Stimulated activated CD8-positive, alpha-beta memory T cell treated with anti-CD3 and anti-CD28 coated beads, Interleukin-12 subunit alpha, Interleukin-12 subunit beta, amount 100 ng/mL, for 1 hour (primary cell): ENCODE data around the gene STPG4.

Experiments used
- DNase-seq: peaks from one replicate; pipeline ENCODE4 v3.0.0-alpha.2; 2020; ENCODE audit warnings: low read depth

STPG4 gene

DNA sequence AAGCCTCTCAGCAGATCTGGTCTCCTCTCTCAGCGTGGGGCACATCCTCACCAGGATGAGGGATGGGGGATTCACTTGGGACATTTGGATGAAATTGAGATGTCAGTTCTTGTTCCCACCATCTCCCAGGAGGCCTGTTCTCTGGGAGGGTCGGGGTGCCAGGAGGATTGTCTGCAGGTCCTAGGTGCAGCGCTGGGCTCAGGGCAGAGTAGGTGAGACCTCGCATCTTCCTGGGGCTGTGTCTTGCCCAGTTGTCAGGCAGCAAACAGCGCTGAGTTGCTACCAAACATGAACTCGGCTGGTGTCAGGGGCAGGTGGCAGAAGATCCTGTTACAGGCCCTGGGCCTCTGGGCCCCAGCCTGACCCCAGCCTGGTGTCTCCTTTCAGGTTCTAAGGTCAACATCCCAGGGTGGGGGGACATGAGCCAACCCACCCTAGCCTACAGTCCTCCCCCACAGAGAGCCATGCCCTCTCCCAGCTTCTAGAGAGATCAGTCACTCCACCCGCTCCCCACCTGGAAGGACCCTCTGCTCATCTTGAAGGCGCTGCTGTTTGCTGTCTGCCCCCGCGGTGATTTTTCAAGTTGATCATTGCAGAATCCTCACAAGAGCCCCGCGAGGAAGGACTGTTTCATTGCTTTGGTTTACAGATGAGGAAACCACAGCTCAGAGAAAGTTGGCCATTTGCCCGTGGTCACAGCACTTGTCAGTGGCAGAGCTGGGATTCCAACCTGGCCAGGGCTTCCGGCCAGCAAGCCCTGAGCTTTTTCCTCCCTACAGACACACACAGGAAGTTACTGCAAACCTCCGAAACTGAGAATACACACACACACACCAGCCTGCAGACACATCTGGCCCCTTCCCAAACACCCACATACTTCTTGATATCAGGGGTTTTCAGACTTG is 83.9 kb downstream of the STPG4 start:
- no peak for DNase-seq

DNA sequence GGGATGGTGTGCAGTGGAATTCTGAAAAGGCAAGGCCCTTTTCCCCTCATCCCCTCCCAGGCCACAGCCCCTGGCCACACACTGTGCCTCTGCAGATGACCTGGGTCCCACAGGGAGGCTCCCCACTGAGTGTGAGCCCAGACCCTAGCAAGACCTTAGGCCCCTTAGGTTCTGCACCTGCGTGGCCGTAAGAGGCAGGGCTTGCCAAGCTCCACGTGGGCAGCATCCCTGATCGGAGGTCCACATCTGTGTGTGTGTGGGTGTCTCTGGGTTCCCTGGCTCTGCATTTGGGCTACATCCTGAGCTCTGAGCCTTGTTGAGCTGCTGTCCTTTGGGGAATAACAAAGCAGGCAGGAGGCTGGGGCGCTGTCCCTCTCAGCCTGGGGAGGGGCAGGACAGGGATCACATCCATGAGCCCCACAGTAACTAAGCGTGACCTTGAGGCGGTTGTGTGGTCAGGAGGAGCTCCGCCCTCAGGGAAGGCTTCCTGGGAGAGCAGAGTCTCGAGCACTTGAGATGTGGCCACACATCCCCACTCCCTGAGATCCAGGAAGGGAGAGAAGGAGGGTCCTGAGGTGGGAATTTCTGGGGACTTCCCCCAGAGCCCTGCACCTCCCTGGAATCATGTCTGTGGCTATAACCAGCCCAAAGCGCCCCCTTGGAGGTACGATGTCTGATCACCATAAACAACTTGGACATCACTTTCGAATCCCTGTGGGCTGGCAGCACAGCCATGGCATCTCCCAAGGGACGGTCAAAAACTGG is 84.8 kb downstream of the STPG4 start:
- no peak for DNase-seq

DNA sequence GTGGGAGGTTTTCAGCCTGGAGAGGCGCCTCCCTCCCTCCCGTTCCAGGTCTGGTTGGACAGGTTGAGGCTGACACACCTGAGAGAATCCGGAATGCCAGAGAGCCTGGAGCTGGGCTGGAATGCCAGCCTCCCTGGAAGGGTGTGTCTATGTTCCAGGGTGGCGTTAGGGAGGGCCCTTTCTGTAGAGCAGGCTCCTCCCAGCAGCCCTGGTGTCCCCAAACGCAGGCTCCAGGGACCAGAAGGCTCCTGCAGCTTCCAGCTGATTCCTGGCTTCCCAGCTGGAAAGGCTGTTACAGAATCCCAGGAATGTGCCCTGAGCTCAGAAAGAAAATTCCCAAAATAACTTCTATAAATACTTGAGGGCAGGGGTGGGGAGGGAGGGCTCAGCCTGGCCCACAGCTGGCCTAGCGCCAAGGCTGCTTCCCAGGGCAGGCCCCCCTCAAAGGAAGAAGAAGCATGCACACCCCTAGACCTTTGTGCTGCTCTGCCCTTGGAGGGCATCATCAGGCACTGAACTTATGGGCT is 85.4 kb downstream of the STPG4 start:
- DNase-seq, result no peak

GRCh38 chr2:47068981-47069627 is 86.0 kb downstream of the STPG4 start:
- no peak for DNase-seq

- DNase-seq, result no peak
Measured at GRCh38 chr2:47067788-47068407, 87.2 kb downstream of the STPG4 start.

DNA sequence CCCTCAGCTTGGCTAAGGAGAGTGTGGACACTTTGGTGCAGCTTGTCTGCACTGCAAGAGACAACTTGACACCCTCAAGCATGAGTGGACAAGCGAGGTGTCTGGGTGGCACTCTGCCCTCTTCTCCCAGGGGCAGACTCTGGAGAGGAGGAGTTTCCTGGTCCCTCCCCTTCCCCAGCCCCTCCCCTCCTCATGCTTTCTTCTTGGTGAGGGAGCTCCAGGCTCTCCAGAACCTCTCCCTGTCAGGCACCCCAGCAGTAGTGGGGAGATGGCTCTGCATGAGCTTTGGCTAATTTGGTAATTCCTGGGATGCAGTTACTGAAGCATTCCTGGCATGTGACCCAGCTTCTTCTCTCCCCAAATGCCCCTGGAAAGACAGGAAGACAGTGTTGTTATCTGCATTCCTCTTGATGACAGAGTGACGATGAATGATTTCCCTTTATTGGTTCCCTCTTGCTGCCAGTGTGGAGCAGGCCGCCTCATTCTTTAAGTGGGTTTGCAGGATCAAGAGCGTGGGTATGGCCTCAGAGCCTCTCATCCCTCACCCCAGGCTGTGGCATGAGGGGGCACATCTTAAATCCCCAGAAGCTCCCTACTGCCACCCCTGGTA is 89.2 kb downstream of the STPG4 start:
- DNase-seq, result no peak

GRCh38 chr2:47065343-47065742 is 89.8 kb downstream of the STPG4 start:
- DNase-seq, result no peak

DNA sequence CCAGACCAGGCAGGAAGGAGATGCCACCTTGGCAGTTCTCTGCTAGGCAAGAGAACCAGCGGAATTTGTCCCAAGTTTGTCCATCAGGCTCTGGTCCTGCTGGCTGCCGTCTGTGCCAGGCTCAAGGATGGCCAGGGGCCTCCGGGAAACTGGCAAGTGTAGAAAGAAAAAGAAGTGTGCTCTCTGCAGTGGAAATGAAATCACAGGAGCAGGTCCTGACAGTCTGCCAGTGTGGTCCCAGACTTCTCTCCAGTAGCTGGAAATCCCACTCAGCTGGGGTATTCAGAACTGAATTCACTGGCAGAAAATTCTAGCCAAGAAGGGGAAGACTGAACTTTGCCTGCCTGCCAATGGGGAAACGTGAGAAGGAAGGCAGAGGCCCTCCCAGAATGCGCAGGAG is 91.0 kb downstream of the STPG4 start:
- no peak for DNase-seq

DNA sequence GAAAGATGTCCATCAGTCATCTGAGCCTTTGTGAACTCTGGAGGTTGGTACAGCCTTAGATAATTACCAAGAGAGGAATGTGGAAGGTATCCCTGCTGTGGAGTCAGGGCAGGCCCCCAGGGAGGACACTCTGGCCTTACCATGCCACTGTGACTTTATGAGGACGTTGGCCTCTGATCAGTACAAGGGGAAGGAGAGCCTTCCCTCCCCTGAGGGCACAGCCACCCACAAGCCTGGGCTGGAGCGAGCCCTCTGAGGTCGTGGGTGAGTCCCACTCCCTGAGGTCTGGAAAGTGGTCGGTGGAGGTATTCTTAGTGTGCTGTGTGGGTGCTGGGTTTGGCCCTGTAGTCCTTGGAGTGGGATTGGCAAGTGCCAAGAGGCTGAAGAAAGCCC is 91.6 kb downstream of the STPG4 start:
- DNase-seq, result no peak

- no peak for DNase-seq
Measured at GRCh38 chr2:47062681-47063537, 92.2 kb downstream of the STPG4 start.

GRCh38 chr2:47061944-47062678 is 93.0 kb downstream of the STPG4 start:
- DNase-seq, result no peak

DNA sequence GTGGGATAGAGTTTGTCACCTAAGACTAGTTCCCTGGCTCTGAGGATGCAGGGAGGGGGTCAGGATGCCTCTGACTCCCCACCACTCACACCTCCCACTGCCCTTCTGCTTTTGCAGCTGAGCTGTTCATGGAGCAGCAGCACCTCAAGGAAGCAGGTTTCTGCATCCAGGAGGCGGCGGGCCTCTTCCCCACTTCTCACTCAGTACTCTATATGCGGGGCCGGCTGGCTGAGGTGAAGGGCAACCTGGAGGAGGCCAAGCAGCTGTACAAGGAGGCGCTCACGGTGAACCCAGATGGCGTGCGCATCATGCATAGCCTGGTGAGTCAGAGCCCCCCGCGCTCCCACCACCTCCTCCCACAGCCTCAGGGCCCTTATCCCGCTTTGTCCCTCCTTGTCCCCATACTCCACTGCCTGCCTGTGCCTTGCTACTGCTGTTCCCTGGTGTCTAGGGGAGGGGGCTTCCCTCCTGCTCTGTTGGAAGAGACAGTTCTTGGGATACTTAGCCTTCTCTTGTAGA is 94.4 kb downstream of the STPG4 start:
- DNase-seq, result no peak

- DNase-seq, result no peak
Measured at GRCh38 chr2:47058003-47058931, 96.8 kb downstream of the STPG4 start.

DNA sequence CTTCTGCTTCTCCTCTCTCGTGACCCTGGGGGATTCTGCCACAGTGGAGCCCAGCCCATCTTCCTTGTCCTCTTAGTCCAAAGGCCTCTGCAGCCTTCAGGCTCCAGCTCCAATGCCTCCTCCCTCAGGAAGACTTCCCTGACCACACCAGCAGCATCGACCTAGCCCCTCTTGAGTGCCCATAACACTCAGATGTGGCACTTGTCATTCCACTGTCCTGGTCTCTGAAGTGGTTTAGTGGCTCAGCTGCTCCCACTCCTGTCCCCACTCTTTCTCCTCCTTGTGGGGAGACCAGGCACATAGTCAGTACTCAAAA is 97.5 kb downstream of the STPG4 start:
- DNase-seq, result no peak

- DNase-seq, result no peak
Measured at GRCh38 chr2:47056868-47057686, 98.0 kb downstream of the STPG4 start.

- no peak for DNase-seq
Measured at GRCh38 chr2:47056374-47056773, 98.7 kb downstream of the STPG4 start.

GRCh38 chr2:47054868-47055267 is 100.2 kb downstream of the STPG4 start:
- no peak for DNase-seq

- DNase-seq, result no peak
Measured at GRCh38 chr2:47054036-47054555, 101.0 kb downstream of the STPG4 start.
